ENCODE measurements around the gene FGD4. TPM values are rescaled to one million over a fixed set of nuclear protein-coding genes. Genes with fewer than 3 reads are reported as not detected.
"Not testable (repeated sequence)": the region's sequence is repeated elsewhere in the genome, so short reads cannot be mapped to it uniquely, and the experiment has no call there.

Gene FGD4
- total and polyA plus RNA-seq, 2 donors (not counting 3 experiments of a cell fraction or from before 2014, with no cell fraction given) = 6.6 to 44.7 TPM

GRCh38 chr12:32526343-32526742 is 127.0 kb downstream of the FGD4 start:
- dilution Hi-C loops (cut with MboI; ENCODE audit: extremely low pct_ligation_motif_present, low sequenced_read_pairs); H3K27ac ChIP-seq (ENCODE audit: insufficient read depth, low read depth, low read length); FAIRE-seq; H2AFZ ChIP-seq (ENCODE audit: low read depth, low read length); H3K79me2 ChIP-seq (ENCODE audit: control insufficient read depth, insufficient read depth, low read length); H3K4me2 ChIP-seq (ENCODE audit: insufficient read depth, low read length); POLR2A ChIA-PET; H3K27me3 ChIP-seq (ENCODE audit: control insufficient read depth in 2 of 2, insufficient read depth in 2 of 2, low read length in 2 of 2); H3K9ac ChIP-seq (replicated peaks; ENCODE audit: extremely low read depth, insufficient read depth, low read length); intact Hi-C loops (cut with micrococcal nuclease); H3K9me1 ChIP-seq (replicated peaks; ENCODE audit: control insufficient read depth, extremely low read depth, insufficient read depth, low read length); H3K36me3 ChIP-seq (ENCODE audit: control insufficient read depth in 2 of 2, extremely low read depth in 1 of 2, insufficient read depth in 2 of 2, low read length in 2 of 2); H3K9me3 ChIP-seq (replicated peaks; ENCODE audit: control insufficient read depth, insufficient read depth, low read length); DNase-seq (ENCODE audit: low read depth, low spot score); CTCF ChIA-PET; H4K20me1 ChIP-seq (replicated peaks; ENCODE audit: control insufficient read depth, extremely low read depth, insufficient read depth, low read length); BruUV-seq (replicated peaks); H3K4me3 ChIP-seq (replicated peaks in 1 of 3; ENCODE audit: insufficient read depth in 1 of 3, low read depth in 1 of 3, low read length in 3 of 3): not testable (repeated sequence)
- peaks cover 11% of the 10 kb centered on the region for H3K4me1 ChIP-seq (ENCODE audit: control insufficient read depth, extremely low read depth, insufficient read depth, low read length)

- BruUV-seq (replicated peaks) = no TSS peak
- Histone ChIP-seq H4K20me1 (replicated peaks; ENCODE audit: control insufficient read depth, extremely low read depth, insufficient read depth, low read length) (peaks cover 2% of the 10 kb centered on the region), H3K79me2 (ENCODE audit: control insufficient read depth, insufficient read depth, low read length) (peaks cover 16% of the 10 kb centered on the region), H3K9me1 (replicated peaks; ENCODE audit: control insufficient read depth, extremely low read depth, insufficient read depth, low read length) (no peaks in the 10 kb centered on the region), H3K27ac (ENCODE audit: insufficient read depth, low read depth, low read length) (no peak overlapping the region), H3K9ac (replicated peaks; ENCODE audit: extremely low read depth, insufficient read depth, low read length) (no peak overlapping the region), H3K36me3 (ENCODE audit: control insufficient read depth in 2 of 2, extremely low read depth in 1 of 2, insufficient read depth in 2 of 2, low read length in 2 of 2) (no peaks in the 10 kb centered on the region), H3K4me1 (ENCODE audit: control insufficient read depth, extremely low read depth, insufficient read depth, low read length) (peaks cover 28% of the 10 kb centered on the region), H3K4me2 (ENCODE audit: insufficient read depth, low read length) (no peak overlapping the region), H3K27me3 (ENCODE audit: control insufficient read depth in 2 of 2, insufficient read depth in 2 of 2, low read length in 2 of 2) (no peaks in the 10 kb centered on the region), H3K9me3 (replicated peaks; ENCODE audit: control insufficient read depth, insufficient read depth, low read length) (no peaks in the 10 kb centered on the region), H3K4me3 (replicated peaks in 1 of 3; ENCODE audit: insufficient read depth in 1 of 3, low read depth in 1 of 3, low read length in 3 of 3) (no peak overlapping the region), H2AFZ (ENCODE audit: low read depth, low read length) (no peak overlapping the region)
- ChIA-PET CTCF (interaction anchor here (0.7 to 1.3 kb wide), 5 partner anchors 12 to 140 kb away, joined by 3 to 4 read pairs (median 3); no protein-coding TSS in a partner anchor), POLR2A (interaction anchor here (0.6 kb wide), 1 partner anchor 36 kb away, joined by 3 read pairs; no protein-coding TSS in a partner anchor)
- no peak for FAIRE-seq
- intact Hi-C loops (cut with micrococcal nuclease) (no loop called here), dilution Hi-C loops (cut with MboI; ENCODE audit: extremely low pct_ligation_motif_present, low sequenced_read_pairs) (loop anchor here (10.0 kb wide), 1 partner anchor 48 kb away; no protein-coding TSS in a partner anchor)
- DNase-seq (ENCODE audit: low read depth, low spot score) = no peak
- TF ChIP-seq POLR2AphosphoS5 (IDR thresholded peaks at IDR 0.05; ENCODE audit: insufficient read depth, low read depth, low read length) = no peak
- TF ChIP-seq FOS (IDR thresholded peaks at IDR 0.05; ENCODE audit: borderline replicate concordance, insufficient read depth, low read length) = no peak
- TF ChIP-seq, protein P1, sequence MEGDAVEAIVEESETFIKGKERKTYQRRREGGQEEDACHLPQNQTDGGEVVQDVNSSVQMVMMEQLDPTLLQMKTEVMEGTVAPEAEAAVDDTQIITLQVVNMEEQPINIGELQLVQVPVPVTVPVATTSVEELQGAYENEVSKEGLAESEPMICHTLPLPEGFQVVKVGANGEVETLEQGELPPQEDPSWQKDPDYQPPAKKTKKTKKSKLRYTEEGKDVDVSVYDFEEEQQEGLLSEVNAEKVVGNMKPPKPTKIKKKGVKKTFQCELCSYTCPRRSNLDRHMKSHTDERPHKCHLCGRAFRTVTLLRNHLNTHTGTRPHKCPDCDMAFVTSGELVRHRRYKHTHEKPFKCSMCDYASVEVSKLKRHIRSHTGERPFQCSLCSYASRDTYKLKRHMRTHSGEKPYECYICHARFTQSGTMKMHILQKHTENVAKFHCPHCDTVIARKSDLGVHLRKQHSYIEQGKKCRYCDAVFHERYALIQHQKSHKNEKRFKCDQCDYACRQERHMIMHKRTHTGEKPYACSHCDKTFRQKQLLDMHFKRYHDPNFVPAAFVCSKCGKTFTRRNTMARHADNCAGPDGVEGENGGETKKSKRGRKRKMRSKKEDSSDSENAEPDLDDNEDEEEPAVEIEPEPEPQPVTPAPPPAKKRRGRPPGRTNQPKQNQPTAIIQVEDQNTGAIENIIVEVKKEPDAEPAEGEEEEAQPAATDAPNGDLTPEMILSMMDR (IDR thresholded peaks at IDR 0.05; ENCODE audit: extremely low read depth in 1 of 2, insufficient read depth in 1 of 2, low read depth in 1 of 2, low read length in 2 of 2) = no peak
- no peak for TF ChIP-seq POLR2A (IDR thresholded peaks at IDR 0.05; ENCODE audit: low read depth, low read length)
- no peak for TF ChIP-seq JUN (IDR thresholded peaks at IDR 0.05; ENCODE audit: borderline replicate concordance, insufficient read depth, insufficient read length, low read depth)
- TF ChIP-seq EZH2 (IDR thresholded peaks at IDR 0.05; ENCODE audit: borderline replicate concordance, low read depth, low read length, severe bottlenecking) = no peak
Measured at GRCh38 chr12:32532422-32532821, 133.1 kb downstream of the FGD4 start.

Measured in endothelial cell of umbilical vein (primary cell).